ENCODE results near the gene FGF6. TPM values are rescaled to one million over a fixed set of nuclear protein-coding genes. Genes with fewer than 3 reads are reported as not detected.
"Not testable (repeated sequence)": the region's sequence is repeated elsewhere in the genome, so short reads cannot be mapped to it uniquely, and the experiment has no call there.

Gene FGF6
- total and polyA plus RNA-seq, 4 donors: not detected

GRCh38 chr12:4471256-4471655 is 25.6 kb upstream of the FGF6 start:
- DNase-seq (no peak), ATAC-seq (ENCODE audit: insufficient read depth, low FRiP score) (no peak)
- TF ChIP-seq, protein P1, sequence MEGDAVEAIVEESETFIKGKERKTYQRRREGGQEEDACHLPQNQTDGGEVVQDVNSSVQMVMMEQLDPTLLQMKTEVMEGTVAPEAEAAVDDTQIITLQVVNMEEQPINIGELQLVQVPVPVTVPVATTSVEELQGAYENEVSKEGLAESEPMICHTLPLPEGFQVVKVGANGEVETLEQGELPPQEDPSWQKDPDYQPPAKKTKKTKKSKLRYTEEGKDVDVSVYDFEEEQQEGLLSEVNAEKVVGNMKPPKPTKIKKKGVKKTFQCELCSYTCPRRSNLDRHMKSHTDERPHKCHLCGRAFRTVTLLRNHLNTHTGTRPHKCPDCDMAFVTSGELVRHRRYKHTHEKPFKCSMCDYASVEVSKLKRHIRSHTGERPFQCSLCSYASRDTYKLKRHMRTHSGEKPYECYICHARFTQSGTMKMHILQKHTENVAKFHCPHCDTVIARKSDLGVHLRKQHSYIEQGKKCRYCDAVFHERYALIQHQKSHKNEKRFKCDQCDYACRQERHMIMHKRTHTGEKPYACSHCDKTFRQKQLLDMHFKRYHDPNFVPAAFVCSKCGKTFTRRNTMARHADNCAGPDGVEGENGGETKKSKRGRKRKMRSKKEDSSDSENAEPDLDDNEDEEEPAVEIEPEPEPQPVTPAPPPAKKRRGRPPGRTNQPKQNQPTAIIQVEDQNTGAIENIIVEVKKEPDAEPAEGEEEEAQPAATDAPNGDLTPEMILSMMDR (IDR thresholded peaks at IDR 0.05; ENCODE audit: control extremely low read depth, extremely low read depth): no peak
- Histone ChIP-seq H3K9ac (ENCODE audit: insufficient read depth in 1 of 2, low read length in 2 of 2) (no peak overlapping the region), H3K27ac (ENCODE audit: low read depth in 1 of 2, low read length in 1 of 2) (no peak overlapping the region), H3K27me3 (ENCODE audit: control insufficient read depth in 3 of 3, insufficient read depth in 3 of 3, low read length in 2 of 3) (peaks cover 0 to 5% (median 0%) of the 10 kb centered on the region in 3 donors), H3K4me3 (no peak overlapping the region), H3K36me3 (ENCODE audit: control insufficient read depth in 4 of 4, insufficient read depth in 4 of 4, low read length in 4 of 4) (no peaks in the 10 kb centered on the region), H3K4me1 (ENCODE audit: control insufficient read depth in 5 of 5, insufficient read depth in 5 of 5, low read length in 5 of 5) (no peaks in the 10 kb centered on the region), H3K9me3 (ENCODE audit: control insufficient read depth in 4 of 4, insufficient read depth in 3 of 4, low read length in 3 of 4) (no peaks in the 10 kb centered on the region)
- 45 to 71% methylated on average over 4 of the region's 4 CpGs for WGBS, 2 donors

DNA sequence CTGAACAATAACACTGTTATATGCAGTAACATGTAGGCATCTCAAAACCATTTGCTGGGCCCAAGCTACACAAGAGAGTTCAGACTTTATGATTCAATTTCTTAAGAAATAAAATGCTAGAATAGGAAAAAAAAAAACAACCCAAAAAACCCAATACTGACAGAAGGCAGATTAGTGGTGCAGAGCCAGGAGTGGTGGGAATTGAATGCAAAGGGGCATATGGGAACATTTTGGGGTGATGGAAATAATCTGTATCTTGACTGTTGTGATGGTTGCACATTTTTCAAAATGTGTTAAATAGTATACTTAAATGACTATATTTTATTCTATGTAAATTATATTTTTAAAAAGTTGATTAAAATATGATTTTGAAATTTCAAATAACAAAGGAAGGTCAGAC is 23.4 kb upstream of the FGF6 start:
- TF ChIP-seq, protein P1 (IDR thresholded peaks at IDR 0.05; ENCODE audit: control extremely low read depth, extremely low read depth): no peak
- H3K27me3 ChIP-seq (ENCODE audit: control insufficient read depth in 3 of 3, insufficient read depth in 3 of 3, low read length in 2 of 3): peaks cover 0 to 8% (median 0%) of the 10 kb centered on the region in 3 donors
- H3K4me1 ChIP-seq (ENCODE audit: control insufficient read depth in 5 of 5, insufficient read depth in 5 of 5, low read length in 5 of 5): no peaks in the 10 kb centered on the region
- H3K36me3 ChIP-seq (ENCODE audit: control insufficient read depth in 4 of 4, insufficient read depth in 4 of 4, low read length in 4 of 4): no peaks in the 10 kb centered on the region
- no peak overlapping the region for H3K27ac ChIP-seq (ENCODE audit: low read depth in 1 of 2, low read length in 1 of 2)
- H3K4me3 ChIP-seq: no peak overlapping the region
- H3K9ac ChIP-seq (ENCODE audit: insufficient read depth in 1 of 2, low read length in 2 of 2): no peak overlapping the region
- DNase-seq (no peak), ATAC-seq (ENCODE audit: insufficient read depth, low FRiP score) (no peak)
- no peaks in the 10 kb centered on the region for H3K9me3 ChIP-seq (ENCODE audit: control insufficient read depth in 4 of 4, insufficient read depth in 3 of 4, low read length in 3 of 4)

DNA sequence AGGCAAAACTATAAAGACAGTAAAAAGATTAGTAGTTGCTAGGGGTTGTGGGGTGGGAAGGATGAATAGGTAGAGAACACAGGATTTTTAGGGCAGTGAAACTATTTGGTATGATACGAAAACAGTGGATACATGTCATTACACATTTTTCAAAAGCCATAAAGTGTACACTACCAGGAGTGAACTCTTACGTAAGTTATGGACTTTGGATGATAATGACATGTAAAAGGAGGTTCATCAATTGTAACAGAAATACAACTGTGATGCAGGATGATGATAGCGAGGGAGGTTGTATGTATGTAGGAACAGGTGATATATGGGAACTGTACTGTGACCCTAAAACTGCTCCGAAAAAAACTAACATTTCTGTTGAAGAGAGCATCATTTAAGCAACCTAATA is 15.1 kb upstream of the FGF6 start:
- no peak for DNase-seq

DNA sequence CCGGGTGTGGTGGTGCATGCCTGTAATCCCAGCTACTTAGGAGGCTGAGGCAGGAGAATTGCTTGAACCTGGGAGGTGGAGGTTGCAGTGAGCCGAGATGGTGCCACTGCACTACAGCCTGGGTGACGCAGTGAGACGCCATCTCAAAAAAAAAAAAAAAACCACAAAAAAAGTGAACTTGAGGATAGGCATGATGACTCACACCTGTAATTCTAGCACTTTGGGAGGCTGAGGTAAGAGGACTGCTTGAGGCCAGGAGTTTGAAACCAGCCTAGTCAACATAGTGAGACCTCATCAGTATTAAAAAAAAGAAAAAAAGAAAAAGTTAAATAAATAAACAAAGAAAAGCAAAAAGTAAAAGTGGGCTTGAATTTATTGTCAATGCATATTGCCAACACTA is 10.2 kb upstream of the FGF6 start:
- not testable (repeated sequence) for H3K4me3 ChIP-seq; ATAC-seq (ENCODE audit: insufficient read depth, low FRiP score); H3K36me3 ChIP-seq (ENCODE audit: control insufficient read depth in 4 of 4, insufficient read depth in 4 of 4, low read length in 4 of 4); H3K9ac ChIP-seq (ENCODE audit: insufficient read depth in 1 of 2, low read length in 2 of 2); H3K4me1 ChIP-seq (ENCODE audit: control insufficient read depth in 5 of 5, insufficient read depth in 5 of 5, low read length in 5 of 5); H3K27me3 ChIP-seq (ENCODE audit: control insufficient read depth in 3 of 3, insufficient read depth in 3 of 3, low read length in 2 of 3); H3K9me3 ChIP-seq (ENCODE audit: control insufficient read depth in 4 of 4, insufficient read depth in 3 of 4, low read length in 3 of 4); H3K27ac ChIP-seq (ENCODE audit: low read depth in 1 of 2, low read length in 1 of 2); DNase-seq
- 93 to 94% methylated on average over 3 to 4 of the region's 4 CpGs for WGBS, 2 donors

More for the DNA sequence above, 15.1 kb upstream of the FGF6 start:
- Histone ChIP-seq H3K4me1 (ENCODE audit: control insufficient read depth in 5 of 5, insufficient read depth in 5 of 5, low read length in 5 of 5) (no peaks in the 10 kb centered on the region), H3K36me3 (ENCODE audit: control insufficient read depth in 4 of 4, insufficient read depth in 4 of 4, low read length in 4 of 4) (no peaks in the 10 kb centered on the region), H3K27ac (ENCODE audit: low read depth in 1 of 2, low read length in 1 of 2) (no peak overlapping the region), H3K27me3 (ENCODE audit: control insufficient read depth in 3 of 3, insufficient read depth in 3 of 3, low read length in 2 of 3) (peaks cover 0 to 6% (median 0%) of the 10 kb centered on the region in 3 donors), H3K4me3 (no peak overlapping the region), H3K9me3 (ENCODE audit: control insufficient read depth in 4 of 4, insufficient read depth in 3 of 4, low read length in 3 of 4) (no peaks in the 10 kb centered on the region), H3K9ac (ENCODE audit: insufficient read depth in 1 of 2, low read length in 2 of 2) (no peak overlapping the region)
- no peak for ATAC-seq (ENCODE audit: insufficient read depth, low FRiP score)
- TF ChIP-seq, protein P1 (IDR thresholded peaks at IDR 0.05; ENCODE audit: control extremely low read depth, extremely low read depth): no peak
- 96 to 97% methylated on average over 4 of the region's 4 CpGs for WGBS, 2 donors
